Daoy (cell line): Measurements from ENCODE around the gene CMC1. TPM values are rescaled to one million over a fixed set of nuclear protein-coding genes. Genes with fewer than 3 reads are reported as not detected.

Source experiments
- total RNA-seq: library from RNA; depleted of rRNA; stranded (reverse); fragments of >200 nt; shearing (Covaris generic); gene quantifications from 2 replicates; pipeline ENCODE4 v1.2.3, GENCODE V29; 2014; rRNA removed

CMC1 gene
- total RNA-seq, 1 experiment from 2014 or later = 5.4 TPM

Other genes with a start within 250 kb of the CMC1 start
- not detected in 2 replicates for gene ZCWPW2, start 107.1 kb downstream of the CMC1 start, total RNA-seq
- 25.6 and 38.5 TPM in 2 replicates for gene AZI2, start 107.2 kb downstream of the CMC1 start, total RNA-seq